GM12865 (cell line): ENCODE data around the gene CYLD.

Experiments used
- DNase-seq: peaks from one replicate; pipeline ENCODE4 v3.0.0; 2010; ENCODE audit warnings: low read depth
- H3K4me3 ChIP-seq: 2 replicates; pipeline ENCODE4 v1.5.1; 2011; ENCODE audit warnings: mild to moderate bottlenecking, low read depth, low read length, control low read depth
- CTCF ChIP-seq: IDR thresholded peaks from 2 replicates; pipeline ENCODE4 v1.5.1; 2011; ENCODE audit warnings: low read length, control low read depth, low read depth, inconsistent platforms; ENCODE audit not compliant: insufficient read depth; ENCODE audit errors: missing control alignments

The CYLD gene

GRCh38 chr16:50762241-50762640 is 20.4 kb downstream of the CYLD start:
- DNase-seq: no peak
- H3K4me3 ChIP-seq: no peak overlapping the region
- TF ChIP-seq CTCF: no peak

GRCh38 chr16:50763211-50763610 is 21.3 kb downstream of the CYLD start:
- no peak overlapping the region for H3K4me3 ChIP-seq
- no peak for TF ChIP-seq CTCF
- no peak for DNase-seq

- TF ChIP-seq CTCF: no peak
- no peak overlapping the region for H3K4me3 ChIP-seq
- no peak for DNase-seq
These were observed 23.4 kb downstream of the CYLD start for GRCh38 chr16:50765260-50765659.

- no peak for TF ChIP-seq CTCF
- DNase-seq: no peak
- no peak overlapping the region for H3K4me3 ChIP-seq
These were observed 24.0 kb downstream of the CYLD start for GRCh38 chr16:50765861-50766260.

- no peak for TF ChIP-seq CTCF
- no peak overlapping the region for H3K4me3 ChIP-seq
- DNase-seq: no peak
These were observed 25.3 kb downstream of the CYLD start for GRCh38 chr16:50767197-50767596.

- DNase-seq: no peak
- no peak overlapping the region for H3K4me3 ChIP-seq
- TF ChIP-seq CTCF: no peak
These were observed 29.5 kb downstream of the CYLD start for GRCh38 chr16:50771366-50771765.

- no peak overlapping the region for H3K4me3 ChIP-seq
- TF ChIP-seq CTCF: no peak
- DNase-seq: no peak
These were observed 32.5 kb downstream of the CYLD start for GRCh38 chr16:50774405-50774804.
